Neural crest cell (in vitro differentiated cells): ENCODE measurements around the gene DUSP8. TPM values are rescaled to one million over a fixed set of nuclear protein-coding genes. Genes with fewer than 3 reads are reported as not detected.

Experiments
- DNase-seq: peaks from one replicate; pipeline ENCODE4 v3.0.0; 2021; ENCODE audit warnings: low read depth, mixed read lengths, low spot score
- H3K27ac Mint-ChIP-seq: one replicate; pipeline ENCODE4 v1.8.0; 2021; ENCODE audit warnings: mild to moderate bottlenecking, mixed read lengths; ENCODE audit not compliant: unreplicated experiment
- H3K27me3 Mint-ChIP-seq: 2 replicates; pipeline ENCODE4 v1.8.0; 2021; ENCODE audit warnings: low read depth, mild to moderate bottlenecking, mixed read lengths
- H3K36me3 Mint-ChIP-seq: 2 replicates; pipeline ENCODE4 v1.8.0; 2021; ENCODE audit warnings: low read depth, mild to moderate bottlenecking, mixed read lengths
- H3K4me1 Mint-ChIP-seq: 2 replicates; pipeline ENCODE4 v1.8.0; 2021; ENCODE audit warnings: mixed read lengths
- H3K4me3 Mint-ChIP-seq: one replicate; pipeline ENCODE4 v1.8.0; 2021; ENCODE audit warnings: mild to moderate bottlenecking, mixed read lengths
- H3K9me3 Mint-ChIP-seq: 2 replicates; pipeline ENCODE4 v1.8.0; 2021; ENCODE audit warnings: mixed read lengths
- total RNA-seq: library from RNA; stranded (reverse); gene quantifications from 2 replicates; pipeline ENCODE4 v1.2.1, GENCODE V29; 2021
- TF ChIP-seq, protein P1 (sequence below): fragments of 200-600 bp; sonication (generic); conservative IDR thresholded peaks from 2 replicates; pipeline ENCODE4 v1.5.0; 2021; ENCODE audit warnings: antibody characterized with exemption, mild to moderate bottlenecking

Gene DUSP8
- total RNA-seq, 1 donor from 2014 or later = 10.1 TPM

DNA sequence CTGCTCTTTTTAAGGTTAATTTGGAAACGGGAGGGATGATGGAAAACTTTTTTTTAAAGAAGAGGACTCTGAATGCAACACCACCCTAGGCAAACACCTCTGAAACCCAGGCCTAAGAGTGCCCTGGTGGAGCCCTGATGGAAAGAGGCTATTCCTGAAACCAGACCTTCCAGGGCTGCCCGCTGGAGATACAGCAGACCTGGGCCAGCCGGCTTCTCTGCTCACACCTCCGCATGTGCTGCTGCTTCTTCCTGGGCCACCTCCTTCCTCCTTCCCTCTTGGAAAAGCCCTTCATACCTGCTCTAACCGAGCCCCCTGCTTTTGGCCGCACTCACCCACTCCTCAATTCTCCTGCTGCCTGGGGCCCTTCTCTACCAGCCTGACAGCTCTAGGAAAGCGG lies 37.9 kb downstream of the DUSP8 start:
- peaks cover 15% of the 10 kb centered on the region for H3K27me3 Mint-ChIP-seq
- no peaks in the 10 kb centered on the region for H3K4me1 Mint-ChIP-seq
- H3K4me3 Mint-ChIP-seq = no peak overlapping the region
- H3K9me3 Mint-ChIP-seq = no peaks in the 10 kb centered on the region
- H3K27ac Mint-ChIP-seq = no peak overlapping the region
- no peaks in the 10 kb centered on the region for H3K36me3 Mint-ChIP-seq
- TF ChIP-seq, protein P1, sequence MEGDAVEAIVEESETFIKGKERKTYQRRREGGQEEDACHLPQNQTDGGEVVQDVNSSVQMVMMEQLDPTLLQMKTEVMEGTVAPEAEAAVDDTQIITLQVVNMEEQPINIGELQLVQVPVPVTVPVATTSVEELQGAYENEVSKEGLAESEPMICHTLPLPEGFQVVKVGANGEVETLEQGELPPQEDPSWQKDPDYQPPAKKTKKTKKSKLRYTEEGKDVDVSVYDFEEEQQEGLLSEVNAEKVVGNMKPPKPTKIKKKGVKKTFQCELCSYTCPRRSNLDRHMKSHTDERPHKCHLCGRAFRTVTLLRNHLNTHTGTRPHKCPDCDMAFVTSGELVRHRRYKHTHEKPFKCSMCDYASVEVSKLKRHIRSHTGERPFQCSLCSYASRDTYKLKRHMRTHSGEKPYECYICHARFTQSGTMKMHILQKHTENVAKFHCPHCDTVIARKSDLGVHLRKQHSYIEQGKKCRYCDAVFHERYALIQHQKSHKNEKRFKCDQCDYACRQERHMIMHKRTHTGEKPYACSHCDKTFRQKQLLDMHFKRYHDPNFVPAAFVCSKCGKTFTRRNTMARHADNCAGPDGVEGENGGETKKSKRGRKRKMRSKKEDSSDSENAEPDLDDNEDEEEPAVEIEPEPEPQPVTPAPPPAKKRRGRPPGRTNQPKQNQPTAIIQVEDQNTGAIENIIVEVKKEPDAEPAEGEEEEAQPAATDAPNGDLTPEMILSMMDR = no peak
- no peak for DNase-seq

DNA sequence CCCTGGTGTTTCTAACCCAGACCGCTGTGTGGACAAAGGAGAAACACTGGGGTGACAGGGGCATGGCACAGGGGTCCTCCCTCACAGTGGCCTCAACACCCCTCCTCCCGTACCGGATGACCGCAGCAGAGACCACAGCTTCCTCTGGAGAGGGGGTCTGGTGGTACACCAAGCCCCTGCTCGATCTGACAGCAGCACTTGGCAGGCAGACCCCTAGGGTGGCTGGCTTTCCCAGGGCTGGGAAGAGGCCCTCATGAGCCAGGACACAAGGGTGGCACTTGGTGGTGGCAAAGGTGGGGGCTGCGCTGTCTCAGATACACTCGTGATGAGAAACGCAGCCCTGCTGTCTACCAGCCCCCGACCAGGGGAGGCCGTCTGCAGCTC lies 38.7 kb downstream of the DUSP8 start:
- Mint-ChIP-seq H3K9me3 (no peaks in the 10 kb centered on the region), H3K27ac (no peak overlapping the region), H3K27me3 (peaks cover 8% of the 10 kb centered on the region), H3K4me1 (no peaks in the 10 kb centered on the region), H3K36me3 (no peaks in the 10 kb centered on the region), H3K4me3 (no peak overlapping the region)
- TF ChIP-seq, protein P1 = no peak
- no peak for DNase-seq

DNA sequence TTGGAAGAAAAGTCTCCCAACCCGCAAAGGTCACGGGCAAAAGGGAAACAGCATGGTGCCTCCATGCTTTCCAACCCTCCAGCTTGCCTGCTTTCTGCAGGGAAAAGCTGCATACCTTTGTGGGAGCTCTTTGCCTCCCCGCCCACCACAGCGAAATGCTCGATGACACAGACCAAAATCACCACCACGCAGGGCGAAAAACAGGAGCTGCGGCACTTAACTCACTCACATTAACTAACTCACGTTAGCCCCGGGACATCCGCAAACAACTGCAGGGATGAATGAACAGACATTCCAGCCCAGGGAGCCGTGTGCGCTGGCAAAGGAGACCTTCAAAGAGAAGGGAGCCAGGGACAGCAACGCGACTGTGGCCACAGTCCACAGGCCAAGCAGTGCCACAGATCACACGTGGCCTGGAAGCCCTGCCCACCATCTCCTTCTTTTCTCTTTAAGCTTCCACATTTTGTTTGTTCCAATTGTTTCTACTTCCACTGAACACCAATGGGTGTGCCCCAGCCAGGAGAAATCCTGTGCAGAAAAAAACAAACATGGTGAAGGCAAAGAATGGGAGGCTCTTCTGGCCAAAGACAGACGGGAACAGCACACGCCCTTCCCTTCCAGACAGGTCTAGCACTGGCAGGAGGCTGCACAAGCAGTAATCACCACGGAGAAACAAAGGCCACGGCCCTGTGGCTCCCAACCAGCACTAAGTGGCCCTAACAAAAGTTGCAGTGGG lies 39.3 kb downstream of the DUSP8 start:
- TF ChIP-seq, protein P1 = no peak
- Mint-ChIP-seq H3K27me3 (peaks cover 2% of the 10 kb centered on the region), H3K4me1 (no peaks in the 10 kb centered on the region), H3K4me3 (no peak overlapping the region), H3K27ac (no peak overlapping the region), H3K9me3 (no peaks in the 10 kb centered on the region), H3K36me3 (no peaks in the 10 kb centered on the region)
- DNase-seq = no peak

DNA sequence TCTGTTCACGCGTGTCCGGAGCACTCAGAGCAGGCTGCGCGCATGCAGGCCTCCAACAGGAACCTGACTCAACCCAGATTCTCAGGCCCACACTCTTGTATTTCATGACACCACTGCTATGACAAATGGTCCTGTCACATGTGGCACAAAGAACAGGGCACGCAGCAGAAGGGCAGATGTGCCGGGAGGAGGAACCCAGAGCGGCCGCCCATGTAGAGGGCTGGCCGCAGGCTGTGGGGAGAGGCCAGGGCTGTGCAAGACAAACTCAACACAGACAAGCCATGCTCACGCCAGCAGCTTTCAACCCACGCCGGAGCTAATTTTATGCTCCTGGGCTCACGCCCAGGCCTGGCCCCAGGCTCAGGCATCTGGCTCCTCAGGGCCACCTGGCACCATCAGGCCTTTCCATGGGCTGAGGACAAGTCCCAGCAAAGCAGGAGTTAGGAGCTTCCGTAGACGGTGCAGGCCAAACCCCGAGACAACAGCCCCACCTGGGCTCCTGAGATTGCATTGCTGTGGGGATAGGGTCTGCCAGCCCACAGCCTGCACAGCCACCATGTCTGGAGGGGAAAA lies 40.0 kb downstream of the DUSP8 start:
- TF ChIP-seq, protein P1 = no peak
- Mint-ChIP-seq H3K4me1 (no peaks in the 10 kb centered on the region), H3K27ac (peak overlapping the region; percentile 67), H3K4me3 (no peak overlapping the region), H3K36me3 (no peaks in the 10 kb centered on the region), H3K27me3 (no peaks in the 10 kb centered on the region), H3K9me3 (no peaks in the 10 kb centered on the region)
- DNase-seq = no peak

DNA sequence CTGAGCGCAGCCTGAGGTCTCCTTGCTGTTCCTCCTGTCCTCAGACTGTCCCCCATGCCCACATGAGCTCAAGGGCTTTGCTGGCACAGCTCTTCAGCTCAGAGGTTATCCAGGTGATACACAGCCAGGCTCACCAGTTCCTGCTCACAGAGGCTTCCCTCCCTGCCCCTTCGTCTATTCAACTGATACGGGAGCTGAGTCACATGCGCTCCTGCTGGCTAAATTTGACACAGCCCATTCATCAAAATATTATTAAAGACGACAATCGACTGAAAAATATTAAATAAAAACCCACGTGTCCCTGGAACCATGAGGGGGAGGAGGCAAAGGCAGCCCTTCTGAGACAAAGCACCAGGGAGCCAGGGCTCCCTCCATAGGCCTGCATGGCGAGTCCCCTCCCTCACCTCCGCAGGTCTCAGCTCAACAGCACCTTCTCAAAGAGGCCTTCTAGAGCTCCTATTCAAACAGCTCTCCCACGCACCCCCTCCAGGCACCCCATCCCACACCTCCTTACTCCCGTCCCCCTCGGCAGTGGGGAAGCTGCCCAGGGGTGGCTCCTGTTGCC lies 40.5 kb downstream of the DUSP8 start:
- Mint-ChIP-seq H3K4me1 (no peaks in the 10 kb centered on the region), H3K27me3 (no peaks in the 10 kb centered on the region), H3K36me3 (no peaks in the 10 kb centered on the region), H3K27ac (peak overlapping the region; percentile 67), H3K9me3 (no peaks in the 10 kb centered on the region), H3K4me3 (no peak overlapping the region)
- TF ChIP-seq, protein P1 = no peak
- no peak for DNase-seq
